ENCODE measurements around the gene SNAPC3.
"Not testable (repeated sequence)": the region's sequence is repeated elsewhere in the genome, so short reads cannot be mapped to it uniquely, and the experiment has no call there.

The SNAPC3 gene

DNA sequence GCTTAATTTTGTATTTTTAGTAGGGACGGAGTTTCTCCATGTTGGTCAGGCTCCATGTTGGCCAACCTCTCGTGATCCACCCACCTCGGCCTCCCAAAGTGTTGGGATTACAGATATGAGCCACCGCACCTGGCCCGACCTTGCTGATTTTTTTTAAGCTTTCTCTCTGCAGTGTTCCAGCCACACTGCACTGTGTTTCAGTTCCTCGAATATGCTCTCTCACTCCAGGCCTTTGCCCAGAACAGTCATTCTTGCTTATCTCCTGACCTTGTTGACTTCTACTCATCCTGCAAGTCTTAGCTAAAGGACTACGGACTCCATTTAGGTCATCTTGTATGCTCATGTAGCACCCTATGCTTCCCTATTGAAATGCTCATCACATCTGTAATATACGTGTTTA, 3.3 kb downstream of the SNAPC3 start:
- no peak for DNase-seq

DNA sequence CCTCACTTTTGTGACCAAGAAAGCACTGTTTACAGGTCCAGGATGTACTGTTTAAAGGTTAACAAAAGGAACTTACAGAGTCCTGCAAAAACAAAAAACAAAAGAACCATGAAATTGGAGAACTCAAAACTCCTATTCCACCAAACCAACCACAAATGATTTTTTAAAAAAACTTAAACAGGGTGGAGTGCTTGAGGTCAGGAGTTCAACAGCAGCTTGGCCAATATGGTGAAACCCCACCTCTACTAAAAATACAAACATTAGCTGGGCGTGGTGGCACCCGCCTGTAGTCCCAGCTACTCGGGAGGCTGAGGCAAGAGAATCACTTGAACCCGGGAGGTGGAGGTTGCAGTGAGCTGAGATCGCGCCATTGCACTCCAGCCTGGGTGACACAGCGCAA, 5.0 kb downstream of the SNAPC3 start:
- not testable (repeated sequence) for DNase-seq

DNA sequence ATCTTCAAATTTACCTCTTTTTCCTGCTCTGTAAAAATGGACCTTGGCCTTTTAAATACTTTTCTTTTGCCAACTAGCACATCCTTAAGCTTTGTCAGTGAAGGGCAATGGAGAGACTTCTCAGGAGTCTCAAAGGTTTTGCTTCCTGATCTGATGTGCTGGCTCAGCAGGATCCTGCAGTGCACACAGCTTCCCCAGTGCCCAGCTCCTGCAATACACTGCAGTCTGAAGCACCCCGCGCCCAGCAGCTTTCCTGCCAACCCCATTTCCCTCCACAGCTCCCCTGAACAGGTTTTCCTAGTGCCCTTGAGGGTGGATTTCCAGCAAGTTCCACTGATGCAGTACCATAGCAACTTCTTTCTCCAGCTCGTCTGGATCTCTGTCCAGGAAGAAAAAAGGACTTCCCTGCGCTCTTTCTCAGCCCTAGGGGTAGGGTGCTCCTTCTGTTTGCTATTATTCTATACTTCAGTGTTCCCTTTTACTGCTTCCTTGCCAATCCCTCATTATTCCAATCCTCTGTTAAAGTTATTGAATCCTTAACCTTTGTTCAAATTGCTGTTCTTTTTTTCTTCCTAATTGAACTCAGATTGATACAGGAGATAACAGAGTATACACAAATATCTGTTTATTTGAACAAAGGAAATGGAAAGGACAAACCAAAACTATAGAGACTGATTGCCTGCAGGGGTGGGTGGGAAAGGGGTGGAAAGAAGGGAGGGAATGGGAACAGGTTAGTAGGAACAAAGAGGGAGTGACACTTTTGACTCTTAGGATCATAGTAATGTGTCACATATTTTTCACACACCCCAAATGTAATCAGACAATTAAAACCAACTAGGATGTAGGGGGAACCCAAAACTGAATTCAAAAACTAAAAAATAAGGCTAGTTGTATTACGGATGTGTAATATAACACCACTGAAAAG, 8.5 kb downstream of the SNAPC3 start:
- no peak for DNase-seq

GRCh38 chr9:15433191-15433590, 10.5 kb downstream of the SNAPC3 start:
- DNase-seq: no peak

DNA sequence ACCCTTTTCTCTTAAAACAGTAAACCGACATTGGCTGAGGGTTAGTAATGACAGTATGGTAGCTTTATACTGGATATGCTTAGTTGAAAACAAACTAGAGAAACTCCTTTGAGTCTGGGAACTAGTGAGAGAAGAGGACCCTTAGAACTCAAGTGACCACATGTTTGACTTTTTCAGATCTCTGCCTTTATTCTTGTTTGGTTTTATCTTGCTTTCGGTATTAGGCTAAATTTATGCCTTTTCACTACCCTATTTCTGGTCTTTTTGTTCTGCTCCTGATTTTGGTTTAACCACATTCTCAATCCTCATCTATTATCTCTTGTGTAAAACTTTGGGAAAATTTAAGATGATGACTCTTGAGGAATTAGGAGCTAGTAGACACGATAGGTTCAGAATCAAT, 11.0 kb downstream of the SNAPC3 start:
- DNase-seq: no peak

DNA sequence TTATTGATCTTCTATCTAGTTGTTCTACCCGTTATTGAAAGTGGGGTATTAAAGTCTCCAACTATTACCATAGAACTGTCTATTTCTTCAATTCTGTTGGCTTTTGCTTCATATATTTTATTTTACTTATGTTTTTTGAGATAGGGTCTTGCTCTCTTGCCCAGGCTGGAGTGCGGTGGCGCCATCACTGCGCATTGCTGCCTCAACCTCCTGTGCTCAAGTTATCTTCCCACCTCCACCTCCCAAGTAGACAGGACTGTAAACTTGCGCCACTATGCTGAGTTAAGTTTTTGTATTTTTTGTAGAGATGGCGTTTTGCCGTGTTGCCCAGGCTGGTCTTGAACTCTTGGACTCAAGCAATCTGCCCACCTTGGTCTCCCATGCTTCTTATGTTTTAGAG, 16.2 kb downstream of the SNAPC3 start:
- DNase-seq: no peak

DNA sequence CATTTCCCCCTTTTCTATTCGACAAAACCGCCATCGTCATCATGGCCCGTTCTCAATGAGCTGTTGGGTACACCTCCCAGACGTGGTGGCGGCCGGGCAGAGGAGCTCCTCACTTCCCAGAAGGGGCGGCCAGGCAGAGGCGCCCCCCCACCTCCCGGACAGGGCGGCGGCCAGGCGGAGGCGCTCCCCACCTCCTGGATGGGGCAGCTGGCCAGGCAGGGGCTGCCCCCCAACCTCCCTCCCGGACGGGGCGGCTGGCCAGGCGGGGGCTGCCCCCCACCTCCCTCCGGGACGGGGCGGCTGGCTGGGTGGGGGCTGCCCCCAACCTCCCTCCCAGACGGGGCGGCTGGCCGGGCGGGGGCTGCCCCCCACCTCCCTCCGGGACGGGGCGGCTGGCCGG, 19.2 kb downstream of the SNAPC3 start:
- DNase-seq: not testable (repeated sequence)

DNA sequence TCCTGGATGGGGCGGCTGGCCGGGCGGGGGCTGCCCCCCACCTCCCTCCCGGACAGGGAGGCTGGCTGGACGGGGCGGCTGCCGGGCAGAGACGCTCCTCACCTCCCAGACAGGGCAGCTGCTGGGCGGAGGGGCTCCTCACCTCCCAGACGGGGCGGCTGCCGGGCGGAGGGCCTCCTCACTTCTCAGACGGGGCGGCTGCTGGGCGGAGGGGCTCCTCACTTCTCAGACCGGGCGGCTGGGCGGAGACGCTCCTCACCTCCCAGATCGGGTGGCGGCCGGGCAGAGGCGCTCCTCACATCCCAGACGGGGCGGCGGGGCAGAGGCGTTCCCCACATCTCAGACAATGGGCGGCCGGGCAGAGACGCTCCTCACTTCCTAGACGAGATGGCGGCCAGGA, 19.6 kb downstream of the SNAPC3 start:
- not testable (repeated sequence) for DNase-seq

GRCh38 chr9:15444141-15444540, 21.5 kb downstream of the SNAPC3 start:
- no peak for DNase-seq

DNA sequence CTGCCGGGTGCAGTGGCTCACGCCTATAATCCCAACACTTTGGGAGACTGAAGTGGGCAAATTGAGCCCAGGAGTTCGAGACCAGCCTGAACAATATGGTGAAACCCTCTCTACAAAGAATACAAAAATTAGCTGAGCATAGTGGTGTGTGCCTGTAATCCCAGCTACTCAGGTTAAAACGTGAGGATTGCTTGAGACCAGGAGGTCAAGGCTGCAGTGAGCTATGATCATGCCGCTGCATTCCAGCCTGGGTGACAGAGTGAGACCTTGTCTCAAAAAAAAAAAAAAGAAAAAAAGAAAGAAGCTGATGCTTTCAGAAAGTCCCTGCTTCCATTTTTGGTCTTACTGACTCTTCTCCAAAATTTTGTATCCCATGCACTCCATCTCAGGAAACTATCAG, 31.3 kb downstream of the SNAPC3 start:
- DNase-seq: no peak

DNA sequence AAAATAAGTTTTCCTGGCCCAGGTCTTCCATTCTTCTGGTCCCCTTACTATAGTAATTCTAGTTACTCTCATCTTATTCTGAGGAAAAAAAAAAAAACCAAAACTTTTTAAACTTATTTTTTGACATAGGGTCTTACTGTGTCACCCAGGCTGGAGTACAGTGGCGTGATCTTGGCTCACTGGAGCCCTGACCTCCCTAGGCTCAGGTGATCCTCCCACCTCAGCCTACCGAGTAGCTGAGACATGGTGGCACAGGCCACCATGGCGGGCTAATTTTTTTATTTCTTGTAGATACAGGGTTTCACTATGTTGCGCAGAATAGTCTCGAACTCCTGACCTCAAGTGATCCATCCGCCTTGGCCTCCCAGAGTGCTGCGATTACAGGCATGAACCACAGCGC, 38.4 kb downstream of the SNAPC3 start:
- no peak for DNase-seq

DNA sequence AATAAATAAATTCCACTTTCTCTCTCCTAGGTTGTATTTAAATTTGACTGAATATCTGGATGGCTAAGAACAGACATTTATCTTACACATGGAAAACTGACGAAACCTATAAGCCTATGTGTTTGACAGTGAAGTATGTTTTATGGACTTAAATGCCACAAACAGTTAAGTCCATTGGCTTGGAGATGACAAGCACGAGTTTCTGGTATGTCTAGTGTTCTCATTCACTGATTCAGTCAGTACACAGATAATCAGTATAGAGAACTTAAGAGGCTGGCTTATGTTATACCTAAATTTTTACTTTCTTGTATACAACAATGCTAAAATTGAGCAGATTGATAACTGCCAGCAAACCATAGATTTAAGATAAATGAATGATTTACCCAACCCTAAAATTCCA, 38.9 kb downstream of the SNAPC3 start:
- DNase-seq: no peak

DNA sequence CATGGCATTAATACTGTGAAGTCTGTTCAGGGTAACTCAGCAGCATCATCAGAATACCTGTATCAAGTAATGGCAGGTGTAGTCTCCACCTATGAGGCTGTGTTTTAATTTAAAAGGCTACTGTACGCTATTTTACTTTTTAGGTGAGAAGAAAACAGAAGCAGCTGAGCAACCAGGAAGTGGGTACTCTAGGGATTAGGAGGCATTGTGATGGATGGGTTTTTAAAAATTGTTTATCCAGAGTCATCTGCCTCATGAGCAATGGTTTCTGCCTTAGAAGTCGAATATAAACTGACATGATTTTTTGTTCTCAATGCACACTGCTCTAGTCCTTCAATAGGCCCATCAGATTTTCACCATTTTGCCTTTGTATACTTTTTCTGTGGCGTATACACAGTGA, 45.5 kb downstream of the SNAPC3 start:
- no peak for DNase-seq

DNA sequence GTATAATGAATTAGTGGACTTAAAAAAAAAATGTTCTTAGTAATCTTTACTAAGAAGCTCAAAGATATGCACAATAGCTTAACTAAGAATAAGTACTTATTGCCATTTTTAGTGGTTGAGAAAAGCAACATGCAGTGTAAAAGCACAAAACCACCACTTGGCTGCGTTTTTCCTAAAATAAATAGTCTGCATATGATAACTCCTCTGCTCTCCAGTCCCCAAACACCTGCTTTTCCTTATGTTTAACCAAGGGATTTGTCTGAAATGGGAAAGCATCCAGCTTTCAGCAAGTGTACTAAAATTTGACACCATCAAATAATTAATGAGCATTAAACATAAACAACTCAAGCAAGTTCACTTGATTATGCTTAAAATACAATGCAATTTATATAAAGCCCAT, 46.7 kb downstream of the SNAPC3 start:
- DNase-seq: no peak

GRCh38 chr9:15469862-15470261, 47.2 kb downstream of the SNAPC3 start:
- DNase-seq: no peak

- DNase-seq: no peak
Observed at GRCh38 chr9:15475923-15476536, 53.4 kb downstream of the SNAPC3 start.

GRCh38 chr9:15480028-15480427, 57.4 kb downstream of the SNAPC3 start:
- DNase-seq: no peak

- DNase-seq: no peak
Observed at GRCh38 chr9:15482146-15482545, 59.5 kb downstream of the SNAPC3 start.

GRCh38 chr9:15484802-15485201, 62.1 kb downstream of the SNAPC3 start:
- no peak for DNase-seq

GRCh38 chr9:15485836-15486666, 63.4 kb downstream of the SNAPC3 start:
- no peak for DNase-seq

GRCh38 chr9:15491950-15492349, 69.3 kb downstream of the SNAPC3 start:
- DNase-seq: no peak

GRCh38 chr9:15492485-15493150, 69.9 kb downstream of the SNAPC3 start:
- DNase-seq: no peak
